GM21367 (cell line): ENCODE measurements around the gene DMRT1.

Experiments used
- ATAC-seq: cut with Tn5 transposase; IDR thresholded peaks from one replicate; pipeline ENCODE4 v1.9.1; 2021; ENCODE audit not compliant: unreplicated experiment

The DMRT1 gene

DNA sequence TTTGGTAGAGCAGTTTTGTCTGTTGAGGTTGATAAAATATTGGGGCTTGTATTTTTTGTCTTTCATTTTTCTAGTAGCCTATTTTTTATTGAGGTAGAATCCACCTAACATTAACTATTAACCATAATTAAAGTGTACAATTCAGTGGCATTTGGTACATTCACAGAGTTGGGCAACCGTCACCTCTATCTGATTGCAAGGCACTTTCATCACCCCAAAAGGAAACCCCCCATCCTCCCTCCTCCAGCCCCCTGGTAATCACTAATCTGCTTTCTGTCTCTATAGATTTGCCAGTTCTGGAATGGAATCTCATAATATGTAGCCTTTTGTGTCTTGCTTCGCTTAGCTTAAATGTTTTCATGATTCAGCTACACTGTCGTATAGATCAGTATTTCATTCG lies 79.4 kb downstream of the DMRT1 start:
- no peak for ATAC-seq

GRCh38 chr9:922171-922570 lies 80.7 kb downstream of the DMRT1 start:
- ATAC-seq, result no peak

- ATAC-seq, result no peak
Measured at GRCh38 chr9:922731-923130, 81.2 kb downstream of the DMRT1 start.

DNA sequence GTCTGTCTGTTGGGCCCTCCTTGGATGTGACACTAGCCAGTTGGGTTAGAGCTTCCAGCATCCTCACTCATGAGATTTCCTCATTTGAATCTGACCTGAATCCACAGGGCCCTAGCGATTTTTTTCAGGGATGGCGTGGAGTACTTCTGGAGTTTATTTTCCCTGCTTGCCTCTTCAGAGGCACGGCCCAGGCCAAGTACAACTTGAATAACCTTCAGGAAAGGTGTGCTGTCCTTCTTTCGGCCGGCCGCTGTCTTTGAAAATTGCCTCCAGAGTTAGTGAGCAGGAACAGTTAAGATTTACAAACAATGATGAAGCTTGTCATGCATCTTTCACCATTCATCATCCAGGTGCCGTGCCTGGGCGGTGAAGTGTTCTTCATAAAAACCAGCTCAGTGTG lies 85.5 kb downstream of the DMRT1 start:
- no peak for ATAC-seq

DNA sequence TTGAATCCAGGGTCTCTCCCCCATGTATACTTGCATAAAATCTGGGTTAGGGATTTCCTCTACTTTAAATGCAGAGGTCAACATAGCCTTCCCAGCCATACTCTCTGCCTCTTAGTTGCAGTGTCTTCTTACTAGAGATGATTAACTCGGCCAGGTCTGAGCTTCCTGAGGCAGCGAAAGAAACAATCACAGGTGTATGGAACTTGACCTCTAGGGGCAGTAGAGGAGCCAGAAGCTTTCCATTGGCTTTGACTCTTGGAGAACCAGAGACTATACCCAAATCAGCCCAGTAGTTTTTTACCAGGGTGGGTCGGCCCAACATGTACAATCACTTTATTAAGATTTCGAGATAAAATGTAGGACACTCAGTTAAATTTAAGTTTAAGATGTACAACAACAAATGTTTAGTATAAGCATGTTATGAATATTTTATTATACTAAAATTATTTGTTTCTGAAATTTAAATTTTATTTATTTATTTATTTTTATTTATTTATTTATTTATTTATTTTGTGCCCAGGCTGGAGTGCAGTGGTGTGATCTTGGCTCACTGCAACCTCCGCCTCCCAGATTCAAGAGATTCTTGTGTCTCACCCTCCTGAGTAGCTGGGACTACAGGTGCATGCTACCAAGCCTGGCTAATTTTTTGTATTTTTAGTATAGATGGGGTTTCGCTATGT lies 87.0 kb downstream of the DMRT1 start:
- ATAC-seq, result peak; percentile 77

DNA sequence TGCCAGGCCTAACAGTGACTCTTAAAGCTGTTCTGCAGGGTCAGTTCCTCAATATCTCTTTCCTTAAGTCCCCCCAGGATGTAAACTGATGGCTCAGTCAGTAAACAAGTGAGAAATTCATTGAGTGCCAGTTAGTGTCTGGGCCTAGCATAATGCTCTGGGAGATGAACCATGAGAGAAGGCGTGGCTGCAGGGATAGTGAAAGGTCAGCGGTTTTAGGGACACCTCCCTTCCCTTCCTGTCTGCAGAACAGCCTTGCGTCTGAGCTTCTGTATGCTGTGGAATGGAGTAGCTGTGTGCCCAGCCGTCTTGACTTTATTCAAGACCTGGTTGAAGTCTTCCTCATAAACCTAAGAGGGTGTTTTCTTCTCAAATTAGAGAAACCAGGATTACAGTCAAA lies 88.2 kb downstream of the DMRT1 start:
- no peak for ATAC-seq

DNA sequence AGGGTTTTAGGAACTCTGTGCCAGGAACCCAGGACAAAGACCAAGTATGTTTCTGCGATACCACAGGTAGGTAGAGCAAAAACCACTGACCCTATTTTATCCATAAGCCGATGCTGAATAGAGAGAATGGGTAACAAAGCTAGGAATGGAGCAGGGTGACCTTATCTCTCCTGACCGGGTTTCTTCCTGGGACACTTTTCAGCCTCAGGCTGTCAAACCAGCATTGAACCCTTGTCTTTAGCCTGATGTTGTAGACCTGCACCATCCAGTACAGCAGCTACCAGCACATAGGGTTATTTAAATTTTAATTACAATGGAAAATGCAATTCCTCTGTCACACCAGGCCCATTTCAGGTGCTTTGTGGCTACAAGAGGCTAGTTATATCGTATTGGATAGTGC lies 91.9 kb downstream of the DMRT1 start:
- ATAC-seq, result no peak

DNA sequence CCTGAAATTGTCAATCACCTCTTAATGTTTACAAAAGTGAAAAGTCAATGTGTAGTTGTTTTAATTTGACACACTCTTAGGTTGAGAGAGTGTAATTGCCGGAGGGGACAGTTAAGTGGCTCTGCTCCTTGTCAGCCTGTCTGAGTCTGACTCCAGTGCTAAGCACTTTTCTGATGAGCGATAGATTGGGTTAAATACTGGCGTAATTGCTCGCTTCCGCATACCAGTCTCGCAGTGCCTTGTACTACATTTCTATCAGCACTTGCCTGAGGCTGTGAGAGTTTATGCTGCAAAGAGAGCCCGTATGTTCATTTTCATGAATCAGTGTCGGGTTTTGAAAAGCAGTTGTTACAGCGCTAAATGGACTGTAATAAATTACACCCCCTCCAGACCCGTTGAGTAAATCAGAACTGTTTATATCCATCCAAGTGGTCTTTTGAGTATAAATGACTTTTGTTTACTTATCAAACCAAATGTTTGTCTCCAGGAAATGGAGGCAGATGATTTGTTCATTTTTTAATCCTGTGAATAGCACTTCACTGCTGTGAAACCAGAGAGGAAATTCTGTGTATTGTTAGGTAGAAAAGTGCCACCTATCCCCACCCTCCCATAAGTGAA lies 94.0 kb downstream of the DMRT1 start:
- no peak for ATAC-seq

- no peak for ATAC-seq
Measured at GRCh38 chr9:942805-943580, 101.5 kb downstream of the DMRT1 start.

DNA sequence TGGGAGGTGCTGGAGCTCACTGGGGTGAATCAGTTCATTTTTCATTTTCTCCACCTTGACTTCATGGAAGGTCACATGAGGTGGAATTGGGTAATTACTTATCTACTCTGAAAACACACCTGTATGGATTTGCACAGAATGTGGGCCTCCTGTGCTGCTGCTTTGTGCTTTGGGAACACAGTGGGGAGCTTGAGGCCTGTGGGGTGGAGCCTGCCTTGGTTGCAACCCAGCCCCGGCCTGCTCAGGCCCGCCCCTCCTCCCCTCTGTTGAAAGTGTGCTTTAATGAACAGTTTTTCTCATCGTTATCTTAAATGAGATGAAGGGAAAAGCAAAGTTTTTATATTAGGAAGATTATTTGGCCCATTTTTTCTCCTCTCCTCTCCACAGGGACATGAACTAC lies 106.5 kb downstream of the DMRT1 start:
- no peak for ATAC-seq

DNA sequence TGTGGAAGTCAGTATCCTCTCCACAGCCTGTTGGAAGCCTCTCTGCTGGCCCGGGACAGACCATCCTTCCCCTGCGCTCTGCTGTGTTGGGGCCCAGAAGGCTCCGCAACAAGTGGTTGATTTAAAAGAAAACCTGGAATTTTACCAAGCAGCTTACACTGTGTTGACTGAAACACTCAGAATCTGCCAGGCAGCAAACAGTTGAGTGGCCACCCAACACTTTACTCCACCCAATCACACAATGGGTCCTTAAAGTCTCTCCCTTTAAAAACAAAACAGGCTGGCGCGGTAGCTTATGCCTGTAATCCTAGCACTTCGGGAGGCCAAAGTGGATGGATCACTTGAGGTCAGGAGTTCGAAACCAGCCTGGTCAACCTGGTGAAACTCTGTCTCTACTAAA lies 107.0 kb downstream of the DMRT1 start:
- no peak for ATAC-seq

DNA sequence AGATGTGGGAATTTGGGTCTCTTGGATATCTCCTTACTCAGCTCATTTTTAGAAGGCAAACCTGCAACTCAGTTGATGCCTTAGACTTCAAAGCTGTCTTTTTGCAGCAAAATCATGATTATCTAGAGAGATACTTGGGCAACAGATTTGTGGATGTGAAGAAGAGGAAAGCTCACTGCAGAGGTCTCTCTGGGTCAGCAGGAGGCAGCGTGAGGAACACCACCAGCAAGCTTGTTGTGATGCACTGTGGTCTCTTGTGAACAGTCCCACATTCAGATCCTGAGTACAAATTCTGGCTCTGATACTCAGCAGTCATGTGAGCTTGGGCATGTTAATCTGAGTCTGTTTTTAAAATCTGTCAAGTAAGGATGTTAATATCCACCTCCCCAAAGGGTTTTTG lies 108.6 kb downstream of the DMRT1 start:
- no peak for ATAC-seq

- ATAC-seq, result no peak
Measured at GRCh38 chr9:952546-952945, 111.0 kb downstream of the DMRT1 start.

DNA sequence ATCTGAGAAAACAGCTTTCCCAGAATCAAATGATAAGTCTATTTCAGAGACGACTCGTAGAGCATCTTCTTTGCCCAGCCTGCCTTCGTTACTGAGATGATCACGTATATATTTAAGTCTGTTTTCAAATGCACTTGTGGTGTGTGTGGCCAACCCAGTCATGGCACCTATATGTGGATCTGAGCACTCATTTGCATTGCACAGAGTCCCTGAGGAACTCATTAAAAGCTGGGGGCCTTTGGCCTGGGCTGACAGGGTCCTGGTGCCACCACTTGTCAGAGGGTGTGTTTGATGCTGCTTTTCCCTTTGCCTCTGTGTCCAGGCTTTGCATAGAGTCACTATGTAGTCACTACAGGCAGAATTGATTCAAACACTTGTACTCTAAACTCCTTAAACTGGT lies 117.6 kb downstream of the DMRT1 start:
- no peak for ATAC-seq

- no peak for ATAC-seq
Measured at GRCh38 chr9:959914-960313, 118.4 kb downstream of the DMRT1 start.

- ATAC-seq, result no peak
Measured at GRCh38 chr9:962023-962422, 120.5 kb downstream of the DMRT1 start.

DNA sequence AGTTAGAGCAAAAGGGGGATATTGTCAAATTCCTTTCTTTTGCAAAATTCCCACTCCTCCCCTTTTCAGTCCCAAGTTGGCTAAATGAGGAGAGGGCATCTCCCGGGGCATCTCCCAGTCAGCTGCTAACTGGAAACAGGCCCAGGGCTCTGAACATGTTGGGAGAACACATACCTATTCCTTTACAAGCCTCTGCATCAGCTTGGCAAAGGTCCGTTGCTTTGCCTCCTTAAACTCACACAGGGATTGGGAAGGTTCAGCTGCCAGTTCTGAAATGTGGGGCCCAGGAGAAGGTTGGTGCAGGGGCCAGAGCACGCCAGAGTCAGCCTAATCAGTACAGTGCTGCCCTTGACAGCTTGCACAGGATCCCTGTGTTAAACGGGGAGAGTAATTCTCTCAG lies 124.0 kb downstream of the DMRT1 start:
- no peak for ATAC-seq

DNA sequence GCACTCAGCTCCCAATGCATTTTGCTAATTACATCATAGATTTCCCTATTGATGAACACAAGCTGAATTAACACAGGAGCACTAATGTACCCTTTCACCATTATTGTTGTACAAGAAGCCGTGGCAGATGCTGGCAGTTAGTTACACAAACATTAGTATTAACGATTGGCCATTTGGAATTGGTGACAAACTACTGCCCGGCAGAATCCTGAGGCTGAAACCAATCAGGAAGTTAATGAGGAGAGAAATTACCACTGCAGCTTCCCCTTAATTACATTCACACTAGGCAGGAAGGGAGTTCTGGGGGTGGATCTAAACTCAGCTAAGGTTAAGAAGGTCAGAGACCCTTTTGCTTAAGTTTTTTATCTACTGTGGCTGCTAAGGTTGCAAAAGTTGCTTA lies 125.4 kb downstream of the DMRT1 start:
- ATAC-seq, result no peak

DNA sequence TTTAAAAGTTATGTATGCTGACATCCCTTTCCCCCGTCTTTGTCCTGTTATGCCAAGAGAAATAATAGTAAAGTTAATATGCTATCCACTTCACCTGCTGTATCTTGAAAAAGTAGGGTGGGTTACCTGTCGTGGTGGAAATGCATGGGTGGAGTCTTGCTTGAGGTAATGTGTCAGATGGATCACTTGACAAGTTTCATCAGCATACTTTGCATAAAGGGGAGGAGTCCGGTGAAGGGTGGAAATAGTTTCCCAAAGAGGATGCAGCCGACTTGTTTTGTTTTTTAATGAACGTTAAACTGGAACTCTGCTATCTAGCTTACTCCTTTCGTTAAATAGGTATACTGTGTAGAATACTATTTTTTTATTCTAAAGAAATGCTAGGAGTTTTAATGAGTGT lies 125.9 kb downstream of the DMRT1 start:
- ATAC-seq, result no peak

DNA sequence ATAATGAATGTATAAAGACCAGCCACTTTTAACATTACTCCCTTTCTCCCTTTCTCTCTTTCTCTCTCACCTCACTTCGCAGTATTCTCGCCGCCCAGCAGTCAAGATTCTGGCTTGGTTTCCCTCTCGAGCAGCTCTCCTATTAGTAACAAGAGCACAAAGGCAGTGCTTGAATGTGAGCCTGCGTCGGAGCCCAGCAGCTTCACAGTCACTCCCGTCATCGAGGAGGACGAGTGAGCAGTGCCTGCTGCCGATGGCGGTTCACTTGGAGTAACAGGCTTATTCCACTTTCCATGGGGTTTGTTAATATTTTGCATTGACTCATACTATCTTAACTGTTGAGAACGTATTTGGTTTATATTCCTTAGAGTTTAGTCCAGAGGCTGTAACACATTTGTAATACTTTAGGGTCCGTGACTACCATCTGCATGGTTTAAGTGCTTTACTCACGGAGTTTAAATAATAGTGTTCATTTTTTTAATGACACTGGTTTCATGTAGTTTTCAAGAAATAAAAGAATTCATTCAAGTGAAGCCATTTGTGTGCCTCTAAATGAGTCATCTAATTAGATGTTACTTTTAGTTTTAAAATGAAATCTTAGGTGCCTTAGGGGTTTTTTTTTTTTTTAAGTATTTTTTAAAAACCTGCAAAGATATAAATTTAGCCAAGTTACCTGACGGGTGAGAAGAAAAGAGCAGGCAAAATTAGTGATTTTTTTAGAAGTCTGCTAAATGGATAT lies 126.6 kb downstream of the DMRT1 start:
- no peak for ATAC-seq

GRCh38 chr9:969310-970150 lies 128.0 kb downstream of the DMRT1 start:
- no peak for ATAC-seq
